Skin epidermis (tissue), 12 donors: ENCODE measurements around the gene TRMT61A.
A peak's percentile ranks its signal among the peaks of the same experiment; 100 is the strongest.

Source experiments
- H3K27ac ChIP-seq, 21 experiments: fragments of 200-600 bp; sonication (generic) in 11 of 21; one replicate each; pipeline ENCODE4 v1.5.0; 2020; ENCODE audit warnings: mild to moderate bottlenecking in 3 of 21, inconsistent platforms in 2 of 21, moderate library complexity in 2 of 21
- H3K4me3 ChIP-seq, 7 experiments: fragments of 200-600 bp; sonication (generic) in 2 of 7; one replicate each; pipeline ENCODE4 v1.5.0; 2020; ENCODE audit warnings: inconsistent platforms in 2 of 7, mild to moderate bottlenecking in 2 of 7, moderate library complexity in 1 of 7

TRMT61A gene

DNA sequence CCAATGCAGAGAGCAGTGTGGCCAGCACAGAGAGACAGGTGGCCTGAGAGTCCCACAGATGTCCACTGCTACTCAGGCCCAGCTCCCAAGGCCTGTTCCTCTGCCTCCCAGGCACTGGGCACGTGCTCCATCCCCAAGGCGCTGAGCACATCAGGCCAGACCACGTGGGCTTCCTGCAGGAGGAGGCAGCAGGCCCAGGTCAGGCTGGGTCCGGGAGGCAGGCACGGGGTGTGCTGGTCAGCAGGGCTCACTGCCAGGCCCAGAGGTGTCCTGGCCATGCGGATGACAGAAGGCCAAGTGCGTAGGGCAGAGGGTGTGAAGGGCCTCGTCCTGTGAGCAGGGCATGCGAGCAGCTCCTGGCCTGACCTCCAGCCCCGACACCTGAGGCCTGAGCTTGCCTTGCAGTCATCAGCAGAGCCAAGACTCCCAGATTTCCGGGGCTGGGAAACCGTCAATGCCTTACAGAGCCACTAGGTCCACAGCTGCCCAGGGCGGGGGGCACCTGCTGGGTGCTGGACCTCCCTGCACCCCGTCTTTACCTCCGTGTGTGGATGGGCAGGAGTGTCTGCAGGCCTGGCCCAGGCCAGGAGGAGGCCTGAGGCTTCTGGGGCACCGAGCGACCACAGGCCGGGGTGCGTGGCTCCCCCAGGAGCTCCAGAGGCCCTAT is 14.9 kb downstream of the TRMT61A start:
- Histone ChIP-seq H3K4me3 (no peak overlapping the region), H3K27ac (peak overlapping the region in 8 of 21 experiments; percentile 1 to 83 (median 49))

DNA sequence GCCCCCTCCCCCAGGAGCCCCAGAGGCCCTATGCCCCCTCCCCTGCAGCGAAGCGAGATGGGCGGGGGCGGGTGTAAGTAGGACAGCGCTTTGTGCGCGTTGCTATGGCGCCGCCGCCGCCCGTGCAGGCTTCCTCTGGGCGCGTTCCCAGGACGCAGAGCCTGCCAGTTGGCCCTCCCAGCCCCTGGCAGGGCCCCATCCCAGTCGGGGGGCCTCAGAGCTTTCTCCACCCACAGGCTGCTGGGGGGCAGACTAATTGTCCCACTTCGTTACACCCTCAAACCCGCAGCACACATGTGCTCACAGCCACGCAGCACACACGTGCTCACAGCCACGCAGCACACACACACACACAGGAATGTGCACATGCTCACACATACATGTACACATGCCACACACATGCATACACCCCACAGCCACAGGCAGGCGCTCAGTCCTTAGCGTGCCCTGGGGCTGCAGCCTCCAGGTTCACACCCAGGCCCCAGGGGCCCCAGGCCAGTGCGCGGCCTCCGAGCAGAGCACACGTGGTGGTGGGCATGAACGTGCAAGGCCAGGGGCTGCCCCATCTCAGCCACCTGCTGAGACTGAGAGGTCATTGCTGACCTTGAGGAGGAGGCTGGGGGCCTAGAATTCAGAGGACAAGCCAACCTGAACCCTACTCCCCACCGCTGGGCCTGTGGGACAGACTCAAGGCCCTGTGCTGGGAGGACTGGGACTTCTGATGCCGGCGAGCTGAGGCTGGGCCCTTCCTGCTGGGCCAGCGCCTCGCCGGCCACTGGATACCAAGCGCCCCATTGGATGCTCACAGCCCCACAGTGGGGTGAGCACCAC is 15.6 kb downstream of the TRMT61A start:
- Histone ChIP-seq H3K27ac (peak overlapping the region in 7 of 21 experiments; percentile 24 to 70 (median 51)), H3K4me3 (no peak overlapping the region)

DNA sequence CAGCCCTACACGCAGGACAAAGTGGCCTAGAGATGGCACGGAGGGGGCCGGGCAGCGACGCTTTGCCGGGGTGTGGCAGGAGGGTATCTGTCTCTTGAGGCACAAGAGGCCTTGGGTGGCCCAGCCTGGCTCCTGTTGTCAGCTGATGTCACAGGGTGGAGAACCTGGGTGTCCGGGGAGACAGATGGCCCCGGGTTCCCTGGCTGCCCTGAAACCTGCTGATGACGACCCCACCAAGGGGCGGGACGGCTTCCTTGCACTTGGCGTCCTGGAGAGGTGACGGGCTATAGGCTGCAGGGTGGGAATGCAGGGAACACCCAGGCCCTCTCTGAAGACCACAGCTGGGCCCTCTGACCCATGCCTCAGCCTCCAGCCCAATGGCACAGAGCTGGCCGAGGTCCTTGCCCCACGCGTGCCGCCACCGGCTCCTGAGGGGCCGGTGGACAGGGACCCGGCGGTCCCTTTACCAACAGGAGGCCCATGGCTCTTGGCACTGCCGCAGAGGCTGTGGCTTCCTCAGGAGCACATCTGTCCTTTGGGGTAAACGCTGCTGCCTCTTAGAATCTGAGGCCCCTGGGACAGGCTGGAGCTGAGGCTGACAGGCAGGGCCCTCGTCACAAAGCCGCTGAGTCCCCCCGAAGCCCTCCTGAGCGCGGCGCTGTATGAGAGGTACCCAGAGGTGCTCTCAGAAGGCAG is 16.4 kb downstream of the TRMT61A start:
- peak overlapping the region in 3 of 21 experiments; percentile 10 to 65 (median 61) for H3K27ac ChIP-seq
- H3K4me3 ChIP-seq = no peak overlapping the region

DNA sequence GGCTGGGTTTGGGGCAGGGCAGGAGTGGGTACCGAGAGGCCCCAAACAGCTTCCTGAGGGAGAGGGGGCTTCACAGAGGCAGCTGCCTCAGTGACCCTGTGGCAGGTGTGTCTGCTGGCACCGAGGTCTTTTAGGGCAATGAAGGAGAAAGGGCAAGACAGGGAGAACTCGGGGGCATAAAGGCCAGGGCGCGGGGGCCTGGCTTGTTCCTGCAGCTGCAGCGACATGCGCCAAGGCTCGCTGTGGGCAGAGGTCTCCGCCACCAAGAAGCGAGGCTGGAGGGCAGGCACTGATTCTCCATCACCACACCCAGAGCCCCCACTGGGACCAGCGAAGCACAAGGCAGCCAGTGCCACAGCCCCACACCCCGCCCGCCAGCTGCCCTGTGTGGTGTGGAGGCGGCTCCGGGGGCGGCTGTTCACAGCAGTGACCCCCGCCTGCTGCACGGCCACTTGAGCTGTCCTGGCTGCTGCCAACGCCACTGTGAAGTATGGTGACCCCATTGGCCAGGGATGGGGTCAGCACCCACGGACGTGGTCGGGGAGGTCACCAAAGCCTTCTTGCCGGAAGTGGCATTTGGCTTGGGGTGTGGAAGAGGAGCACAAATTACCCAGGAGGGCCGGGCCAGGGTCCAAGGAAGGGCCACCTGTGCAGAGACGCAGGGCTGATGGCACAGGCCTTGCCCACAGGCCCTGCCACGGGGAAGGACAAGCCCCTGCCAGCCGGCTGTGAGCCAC is 17.1 kb downstream of the TRMT61A start:
- H3K4me3 ChIP-seq = no peak overlapping the region
- H3K27ac ChIP-seq = no peak overlapping the region

DNA sequence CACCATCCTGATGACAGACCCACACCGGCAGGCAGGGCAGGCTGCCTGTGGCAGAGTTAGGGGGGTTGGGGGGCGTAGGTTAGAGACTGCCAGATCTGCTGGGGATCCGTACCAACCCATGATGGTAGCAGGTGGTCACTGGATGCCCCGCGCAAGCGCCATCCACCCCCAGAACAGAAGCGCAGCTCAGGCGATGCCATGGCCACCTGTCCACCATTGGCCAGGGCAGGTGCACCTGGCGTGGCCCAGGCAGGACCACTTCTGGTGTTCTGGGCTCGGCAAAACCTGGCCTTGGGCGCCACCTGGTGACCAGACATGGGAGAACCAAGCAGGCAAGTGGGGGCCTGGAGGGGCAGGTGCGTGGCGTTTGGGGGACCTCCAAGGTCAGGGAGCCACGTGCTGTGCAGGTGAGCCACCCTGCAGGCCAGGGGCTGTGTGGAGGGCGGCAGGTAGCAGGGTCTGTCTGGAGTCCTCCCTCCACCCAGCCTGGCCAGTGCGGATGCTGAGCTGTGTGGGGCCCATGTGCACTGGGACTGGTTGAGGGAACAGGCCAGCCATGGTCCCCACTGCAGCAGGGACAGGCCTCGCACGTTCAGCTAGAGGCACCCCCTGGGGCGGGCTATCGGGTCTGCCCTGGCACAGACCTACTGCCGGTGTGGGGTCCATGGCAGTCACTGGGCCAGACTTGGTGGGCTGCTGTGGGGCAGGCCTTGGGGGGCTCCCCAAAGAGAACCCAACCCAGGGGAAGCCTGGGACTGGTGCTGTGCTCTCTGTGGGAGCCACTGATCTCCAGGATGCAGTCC is 17.9 kb downstream of the TRMT61A start:
- no peak overlapping the region for H3K4me3 ChIP-seq
- no peak overlapping the region for H3K27ac ChIP-seq

DNA sequence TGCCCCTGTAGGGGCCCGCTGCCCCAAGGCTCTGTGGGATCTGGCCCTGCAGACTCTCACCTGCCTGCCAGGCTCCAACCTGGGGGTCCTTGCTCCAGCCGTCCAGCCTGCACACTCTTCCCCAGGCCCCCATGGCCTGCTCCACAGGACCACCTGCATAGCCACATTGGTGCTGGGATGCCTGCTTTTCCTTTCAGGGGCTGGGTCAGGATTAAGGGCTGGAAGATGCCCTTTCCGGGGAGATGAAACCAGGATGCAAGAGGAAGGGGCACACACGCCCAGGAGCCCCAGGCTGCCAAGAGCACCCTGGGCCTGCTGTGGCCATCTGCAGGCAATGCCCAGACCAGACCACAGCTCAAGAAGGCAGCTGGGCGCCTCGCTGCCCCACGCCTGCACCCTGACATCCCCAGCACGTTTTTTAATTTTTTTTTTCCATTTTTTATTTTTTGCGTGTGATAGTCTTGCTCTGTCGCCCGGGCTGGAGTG is 18.5 kb downstream of the TRMT61A start:
- no peak overlapping the region for H3K4me3 ChIP-seq
- no peak overlapping the region for H3K27ac ChIP-seq

DNA sequence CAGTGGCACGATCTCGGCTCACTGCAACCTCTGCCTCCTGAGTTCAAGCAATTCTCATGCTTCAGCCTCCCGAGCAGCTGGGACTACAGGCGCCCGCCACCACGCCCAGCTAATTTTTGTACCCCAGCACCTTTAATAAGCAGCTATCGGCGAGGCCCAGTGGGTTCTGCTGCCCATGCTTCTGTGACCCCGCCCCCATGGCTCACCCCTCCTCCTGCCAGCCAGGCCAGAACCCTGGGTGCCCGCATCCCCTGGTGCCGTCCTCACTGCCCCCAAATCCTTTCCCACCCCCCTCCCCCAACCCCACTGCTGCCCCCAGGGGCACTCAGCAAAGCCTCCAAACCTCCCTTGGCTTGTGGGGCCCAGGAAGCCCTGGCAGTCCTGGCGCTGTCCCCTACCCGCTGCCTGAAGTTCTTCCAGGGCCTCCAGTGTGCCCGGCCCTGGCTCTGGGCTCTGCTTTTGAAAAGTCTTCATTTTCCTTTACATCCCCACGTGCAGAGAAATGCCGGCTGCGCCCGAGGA is 19.0 kb downstream of the TRMT61A start:
- Histone ChIP-seq H3K27ac (no peak overlapping the region), H3K4me3 (no peak overlapping the region)

DNA sequence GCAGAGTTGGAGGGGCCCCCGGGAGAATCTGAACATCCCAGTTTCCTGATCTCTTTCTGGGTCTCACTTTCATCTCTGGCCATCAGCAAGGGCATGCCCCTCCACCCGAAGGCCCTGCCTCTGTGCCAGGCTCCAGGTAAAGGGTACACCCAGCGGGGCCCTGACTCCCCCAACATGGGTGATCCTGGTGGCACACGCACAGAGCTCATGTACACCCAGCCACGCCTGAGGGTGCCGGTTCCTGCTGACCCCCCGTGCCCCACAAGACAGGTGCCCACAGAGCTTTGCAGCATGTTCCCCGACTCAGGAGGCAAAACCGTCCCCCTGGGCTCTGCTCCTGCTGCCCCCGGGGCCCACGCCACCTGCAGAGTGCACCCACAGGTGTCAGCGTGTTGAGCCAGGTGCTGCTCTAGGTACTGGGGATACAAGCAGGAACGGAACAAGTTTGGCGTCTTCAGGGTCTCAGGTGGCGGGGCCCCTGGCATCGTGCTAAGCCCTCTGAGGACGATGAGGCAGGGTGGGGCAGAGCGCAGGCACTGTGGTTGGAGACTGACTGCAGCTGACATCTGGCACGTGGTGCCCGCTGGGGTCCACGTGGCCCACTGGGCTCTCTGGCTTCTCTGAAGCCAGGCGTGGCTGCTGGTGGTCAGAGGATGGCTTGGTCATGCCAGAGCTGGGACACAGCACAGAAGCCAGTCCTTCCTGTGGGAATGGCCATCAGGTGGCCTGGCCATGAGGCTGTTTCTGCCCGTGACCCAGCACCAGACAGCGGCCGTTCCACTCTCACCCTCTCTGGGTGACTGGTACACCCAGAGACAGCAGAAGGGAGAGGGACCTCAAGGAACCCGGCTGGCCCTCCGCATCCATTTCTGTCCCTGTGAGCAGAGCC is 19.7 kb downstream of the TRMT61A start:
- Histone ChIP-seq H3K27ac (peak overlapping the region in 3 of 21 experiments; percentile 64 to 71 (median 70)), H3K4me3 (no peak overlapping the region)

DNA sequence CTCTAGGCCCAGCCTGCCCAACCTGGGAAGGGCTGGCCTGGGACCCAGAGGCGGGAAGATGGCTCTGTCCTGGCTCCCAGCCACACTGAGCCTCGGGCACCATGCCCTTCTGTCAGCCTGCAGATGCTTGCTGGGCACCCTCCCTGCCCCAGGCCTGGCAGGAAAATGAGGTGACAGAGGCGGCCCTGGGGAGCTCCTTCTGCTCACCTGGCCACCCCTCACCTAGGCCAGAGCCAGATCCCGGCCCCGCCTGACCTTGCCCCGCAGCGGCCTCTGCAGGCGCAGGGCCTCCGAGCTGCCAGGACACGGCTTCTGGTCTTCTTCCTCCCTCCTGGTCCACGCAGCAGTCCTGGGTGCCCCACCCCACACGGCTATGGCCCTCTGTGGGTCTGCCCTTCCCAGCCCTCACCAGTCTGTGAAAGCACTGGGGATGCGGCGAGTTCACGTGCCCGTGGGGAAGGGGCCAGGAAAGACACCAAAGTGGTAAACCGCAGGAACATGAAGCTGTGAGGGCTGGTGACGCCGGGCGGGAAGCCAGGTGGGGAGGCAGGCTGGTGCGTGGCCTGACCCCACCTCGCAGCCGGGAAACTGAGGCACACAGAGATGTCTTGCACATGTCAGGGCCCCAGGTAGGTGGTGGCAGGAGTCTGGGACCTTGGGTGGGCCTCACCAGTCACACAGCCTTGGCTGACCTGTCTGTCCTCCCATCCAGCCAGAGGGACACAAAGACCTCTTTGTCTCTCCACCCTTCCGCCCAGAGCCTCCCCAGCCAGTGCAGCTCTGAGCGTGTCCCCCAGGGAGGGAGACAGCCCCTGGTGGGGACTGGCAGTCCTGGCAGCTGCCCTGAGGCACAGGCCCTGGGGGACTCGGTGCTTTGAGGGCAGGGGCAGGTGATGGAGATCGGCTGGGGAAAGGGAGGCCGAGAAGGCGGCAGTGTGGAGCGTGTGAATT is 20.6 kb downstream of the TRMT61A start:
- H3K4me3 ChIP-seq = no peak overlapping the region
- H3K27ac ChIP-seq = peak overlapping the region in 9 of 21 experiments; percentile 5 to 76 (median 69)

DNA sequence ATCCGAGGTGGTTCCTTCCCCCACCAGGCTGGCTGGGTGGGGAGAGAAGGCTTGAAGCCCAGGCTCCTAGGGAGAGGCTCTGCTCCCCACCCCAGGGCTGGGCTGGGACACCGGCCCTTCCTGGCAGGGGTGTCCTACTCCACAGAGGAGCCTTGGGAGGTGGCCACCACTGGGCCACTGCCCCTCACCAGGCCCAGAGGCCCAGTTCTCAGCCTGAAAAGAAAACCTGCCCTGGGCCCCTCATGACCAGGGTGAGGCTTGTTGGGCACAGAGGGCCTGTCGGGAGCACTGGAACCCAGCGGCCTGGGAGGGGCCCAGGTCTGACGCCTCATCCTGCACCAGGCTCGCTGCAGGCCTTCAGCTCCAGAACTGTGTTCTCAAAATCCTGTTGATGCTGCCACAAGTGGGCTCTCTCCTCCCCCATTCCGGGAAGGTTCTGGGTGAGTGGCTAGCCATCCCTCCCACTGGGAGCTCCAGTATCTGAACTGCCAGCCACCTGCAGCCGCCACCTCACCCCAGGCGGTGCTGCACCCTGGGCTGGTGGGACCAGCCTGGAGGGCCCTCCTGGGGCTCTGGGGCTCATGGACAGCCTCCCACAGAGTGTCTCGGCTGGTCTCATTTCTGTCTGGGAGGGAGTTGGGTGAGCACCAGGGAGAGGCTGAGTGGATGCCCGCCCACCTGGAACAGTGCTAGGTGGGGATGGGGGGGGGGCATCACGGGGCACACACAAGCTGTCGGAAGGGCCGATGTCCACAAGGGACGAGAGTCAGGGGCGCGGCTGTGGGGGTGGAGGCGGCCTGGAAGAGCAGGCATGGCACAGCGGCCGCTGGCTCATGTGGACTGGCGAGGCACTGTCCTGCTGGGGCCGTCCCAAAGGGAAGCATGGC is 21.7 kb downstream of the TRMT61A start:
- Histone ChIP-seq H3K27ac (peak overlapping the region in 10 of 21 experiments; percentile 30 to 76 (median 68)), H3K4me3 (no peak overlapping the region)

DNA sequence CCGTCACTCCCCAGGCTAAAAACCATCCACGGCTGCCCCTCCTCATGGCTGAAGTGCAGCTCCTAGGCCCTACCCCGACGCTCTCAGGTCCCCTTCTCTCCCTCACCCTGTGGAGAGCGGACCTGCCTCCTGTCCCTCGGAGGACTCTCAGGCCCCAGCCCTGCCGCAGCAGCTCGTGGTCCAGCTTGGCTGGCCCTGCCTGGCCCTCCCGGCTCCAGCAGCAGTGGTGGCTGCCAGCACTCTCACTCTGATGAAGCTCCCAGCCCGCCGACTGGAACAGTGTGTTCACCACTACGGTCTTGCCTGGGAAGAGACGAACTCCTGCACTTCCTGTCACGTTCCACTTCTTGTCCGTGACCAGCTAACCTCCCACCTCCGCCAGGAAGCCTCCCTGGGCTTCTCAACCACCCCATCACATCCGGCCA is 22.4 kb downstream of the TRMT61A start:
- H3K27ac ChIP-seq = peak overlapping the region in 9 of 21 experiments; percentile 47 to 76 (median 69)
- H3K4me3 ChIP-seq = no peak overlapping the region

DNA sequence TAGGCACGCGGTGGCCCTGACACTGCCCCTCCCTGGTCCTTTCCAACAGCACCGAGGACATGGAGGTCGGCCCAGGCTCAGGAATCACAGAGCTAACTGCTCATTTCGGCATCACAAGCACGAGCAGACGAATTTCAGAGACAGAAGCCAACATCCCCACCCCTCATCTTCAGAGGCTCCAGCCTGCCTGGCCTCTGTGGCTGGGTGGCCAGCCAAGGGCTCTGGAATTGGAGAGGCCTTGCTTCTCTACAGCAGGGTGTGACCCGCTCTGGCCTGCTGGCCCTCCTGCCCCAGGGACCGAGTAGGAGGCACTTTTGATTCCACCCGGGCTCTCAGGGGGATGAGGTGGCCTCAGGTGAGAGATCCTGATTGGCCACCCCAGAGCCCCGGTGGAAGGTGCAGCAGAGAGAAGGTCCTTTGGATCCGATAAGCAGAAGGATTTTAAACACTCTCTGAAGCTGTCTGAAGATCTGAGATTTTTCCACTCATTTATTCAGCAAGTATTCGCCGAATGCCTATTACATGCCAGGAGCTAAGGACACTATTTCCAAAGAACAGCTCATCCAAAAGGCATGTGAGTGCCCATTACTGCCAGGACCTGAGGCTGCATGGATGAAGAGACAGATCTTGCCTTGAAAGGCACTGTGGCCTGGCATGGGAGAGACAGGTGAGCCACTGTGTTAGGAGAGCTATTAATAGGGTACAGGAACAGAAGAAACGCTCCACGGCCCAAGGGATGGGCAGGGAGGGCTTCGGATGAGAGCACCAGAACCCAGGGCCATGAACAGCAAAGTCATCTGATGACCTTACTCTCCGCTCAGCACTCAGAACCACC is 23.2 kb downstream of the TRMT61A start:
- Histone ChIP-seq H3K4me3 (no peak overlapping the region), H3K27ac (peak overlapping the region in 12 of 21 experiments; percentile 21 to 76 (median 66))

DNA sequence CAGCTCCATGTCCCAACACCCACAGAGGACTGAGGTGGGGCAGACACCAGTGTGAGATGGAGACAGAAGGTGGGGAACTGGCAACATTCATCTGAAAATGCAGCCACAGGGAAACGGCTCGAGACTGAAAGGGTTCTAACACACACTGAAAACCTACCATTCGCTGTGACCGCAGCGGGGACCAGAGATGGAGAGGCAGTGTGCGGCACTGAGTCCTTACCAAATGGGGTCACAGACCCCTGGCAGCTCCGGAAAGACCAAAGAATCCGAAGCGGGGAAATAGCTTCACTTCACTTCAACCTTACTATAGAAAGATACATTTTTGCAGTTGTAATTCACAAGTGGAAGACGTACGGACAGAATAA is 23.8 kb downstream of the TRMT61A start:
- H3K4me3 ChIP-seq = no peak overlapping the region
- peak overlapping the region in 7 of 21 experiments; percentile 47 to 76 (median 68) for H3K27ac ChIP-seq

DNA sequence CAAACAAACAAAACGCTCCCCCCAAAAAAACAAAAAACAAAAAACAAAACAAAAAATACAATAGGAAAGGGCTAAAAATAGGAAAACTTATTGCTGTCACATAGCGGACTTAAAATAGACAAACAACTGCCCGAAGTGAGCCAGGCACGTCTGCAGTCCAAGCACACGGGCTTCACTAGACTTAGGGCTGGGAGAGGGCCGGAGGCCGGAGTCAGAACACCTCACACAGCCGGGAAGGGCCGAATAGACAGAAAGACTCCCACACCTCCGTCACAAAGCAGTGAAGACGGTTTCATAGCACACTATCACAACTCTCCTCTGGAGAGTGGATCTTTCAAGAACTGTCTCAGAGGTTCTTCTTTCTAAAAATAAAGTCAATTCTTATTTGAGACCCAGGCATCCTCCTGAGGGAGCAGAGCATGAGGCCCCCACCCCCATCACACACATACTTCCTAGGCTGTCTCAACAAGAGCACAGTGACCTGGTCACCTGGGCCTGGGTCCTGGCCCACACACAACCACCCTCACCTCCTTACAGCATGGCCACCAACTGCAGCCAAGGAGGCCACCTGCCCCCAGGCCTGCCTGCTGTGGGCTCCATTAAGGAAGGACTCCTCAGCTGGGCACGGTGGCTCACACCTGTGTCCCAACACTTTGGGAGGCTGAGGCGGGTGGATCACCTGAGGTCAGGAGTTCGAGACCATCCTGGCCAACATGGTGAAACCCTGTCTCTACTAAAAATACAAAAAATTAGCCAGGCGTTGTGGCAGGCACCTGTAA is 26.8 kb downstream of the TRMT61A start:
- H3K27ac ChIP-seq = peak overlapping the region in 2 of 21 experiments; percentile 3 to 43
- no peak overlapping the region for H3K4me3 ChIP-seq
